IPS DF 4.7 (cell line): Measurements from ENCODE around the gene SCT.
"Not testable (repeated sequence)": the region's sequence is repeated elsewhere in the genome, so short reads cannot be mapped to it uniquely, and the experiment has no call there.

Experiments
- DNase-seq: peaks from one replicate; pipeline ENCODE4 v3.0.0-alpha.2; 2013; ENCODE audit warnings: low spot score; ENCODE audit errors: extremely low read depth

Gene SCT, protein sequence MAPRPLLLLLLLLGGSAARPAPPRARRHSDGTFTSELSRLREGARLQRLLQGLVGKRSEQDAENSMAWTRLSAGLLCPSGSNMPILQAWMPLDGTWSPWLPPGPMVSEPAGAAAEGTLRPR

DNA sequence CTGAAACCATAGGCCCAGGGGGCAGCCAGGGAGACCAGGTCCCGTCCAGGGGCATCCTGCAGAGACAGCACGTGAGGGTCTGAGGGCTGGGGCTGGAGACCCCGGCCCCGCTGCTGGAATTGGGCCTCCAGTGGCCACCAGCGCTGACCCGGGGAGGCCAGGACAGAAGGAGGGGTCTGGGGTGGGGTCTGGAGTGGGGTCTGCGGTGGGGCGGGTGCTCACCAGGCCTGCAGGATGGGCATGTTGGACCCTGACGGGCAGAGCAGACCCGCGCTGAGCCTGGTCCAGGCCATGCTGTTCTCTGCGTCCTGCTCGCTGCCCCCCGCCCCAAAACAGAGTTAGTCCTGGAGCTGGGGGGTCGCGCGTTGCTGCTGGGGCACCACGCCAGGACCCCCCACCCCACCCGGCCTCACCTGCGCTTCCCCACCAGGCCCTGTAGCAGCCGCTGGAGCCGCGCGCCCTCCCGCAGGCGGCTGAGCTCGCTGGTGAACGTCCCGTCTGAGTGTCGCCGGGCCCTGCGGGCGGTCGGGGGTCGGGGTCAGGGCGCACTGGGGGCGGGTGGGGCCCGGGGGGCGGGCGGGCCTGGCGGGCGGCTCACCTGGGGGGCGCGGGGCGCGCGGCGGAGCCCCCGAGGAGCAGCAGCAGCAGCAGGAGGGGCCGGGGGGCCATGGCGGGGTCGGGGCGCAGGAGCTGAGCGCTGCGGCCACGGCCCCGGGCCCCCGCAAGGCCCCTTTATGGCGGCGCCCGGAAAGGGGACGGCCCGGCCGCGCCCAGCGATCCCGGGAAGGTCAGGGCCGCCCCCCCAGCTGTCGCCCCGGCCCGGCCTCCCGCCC lies at the start of gene SCT:
SCT (minus strand) TSS at position 707 of the 833 bp plus-strand sequence; CDS start at position 669, 38 bp downstream.
- no peak for DNase-seq

DNA sequence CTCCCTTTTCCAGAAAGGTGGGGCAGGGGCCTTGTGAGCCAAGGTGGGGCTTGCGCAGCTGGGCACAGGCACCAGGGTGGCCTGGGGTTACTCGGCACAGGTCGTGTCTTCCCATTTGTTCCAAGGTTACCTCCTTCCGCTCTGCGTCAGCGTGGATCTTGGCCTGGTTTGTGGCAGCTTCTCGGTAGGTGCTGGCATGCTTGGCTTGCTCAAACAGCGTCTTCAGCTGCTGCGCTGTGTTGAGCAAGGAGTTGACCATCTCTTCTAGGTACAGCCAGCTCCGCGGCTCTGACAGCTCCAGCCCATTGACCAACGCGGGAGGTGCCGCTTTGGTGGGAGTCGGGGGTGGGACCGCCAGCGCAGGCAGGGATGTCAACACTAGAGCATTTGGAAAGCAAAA lies 47.4 kb upstream of the SCT start:
- DNase-seq: no peak

DNA sequence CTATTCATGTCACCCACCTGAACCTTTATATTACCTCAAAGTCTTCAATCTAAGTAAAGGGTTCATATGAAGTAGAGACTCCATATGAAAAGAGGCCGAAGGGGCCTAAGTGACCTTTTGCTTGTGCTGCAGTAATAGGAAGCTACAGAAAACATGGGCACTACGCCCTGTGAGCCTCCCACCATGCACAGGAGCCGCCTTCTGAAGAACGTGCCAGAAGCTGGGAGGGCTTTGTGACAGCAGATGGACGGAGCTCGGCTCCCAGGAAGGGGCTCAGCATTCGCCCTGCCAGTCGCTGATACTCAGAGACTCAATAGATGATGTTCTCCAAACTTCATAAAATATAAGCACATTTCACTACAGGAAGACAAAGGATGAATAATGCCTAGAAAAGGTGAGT lies 46.9 kb upstream of the SCT start:
- DNase-seq: no peak

GRCh38 chr11:665704-666281 lies 38.8 kb upstream of the SCT start:
- DNase-seq: no peak

DNA sequence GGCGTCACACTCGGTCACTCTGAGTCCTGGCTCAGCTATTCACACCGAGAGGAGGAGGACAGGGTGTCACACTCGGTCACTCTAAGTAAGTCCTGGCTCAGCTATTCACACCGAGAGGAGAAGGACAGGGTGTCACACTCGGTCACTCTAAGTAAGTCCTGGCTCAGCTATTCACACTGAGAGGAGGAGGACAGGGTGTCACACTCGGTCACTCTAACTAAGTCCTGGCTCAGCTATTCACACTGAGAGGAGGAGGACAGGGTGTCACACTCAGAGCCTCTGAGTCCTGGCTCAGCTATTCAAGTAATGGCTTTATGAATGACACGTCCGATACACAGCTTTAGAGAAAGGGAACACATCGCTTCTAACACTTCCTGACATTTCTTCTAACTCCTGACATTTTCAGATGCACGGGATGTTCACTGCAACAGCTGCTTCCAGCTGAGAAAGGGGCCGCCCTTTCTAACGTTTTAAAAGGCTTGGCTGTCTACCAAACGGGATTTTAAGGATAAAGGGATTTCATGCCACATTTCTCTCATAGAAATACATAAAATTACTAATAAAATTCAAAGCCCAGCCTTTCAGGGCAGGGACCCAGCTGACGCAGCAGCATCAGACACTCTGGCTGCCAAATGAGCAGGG lies 38.2 kb upstream of the SCT start:
- DNase-seq: no peak

GRCh38 chr11:662689-663274 lies 35.8 kb upstream of the SCT start:
- DNase-seq: no peak

DNA sequence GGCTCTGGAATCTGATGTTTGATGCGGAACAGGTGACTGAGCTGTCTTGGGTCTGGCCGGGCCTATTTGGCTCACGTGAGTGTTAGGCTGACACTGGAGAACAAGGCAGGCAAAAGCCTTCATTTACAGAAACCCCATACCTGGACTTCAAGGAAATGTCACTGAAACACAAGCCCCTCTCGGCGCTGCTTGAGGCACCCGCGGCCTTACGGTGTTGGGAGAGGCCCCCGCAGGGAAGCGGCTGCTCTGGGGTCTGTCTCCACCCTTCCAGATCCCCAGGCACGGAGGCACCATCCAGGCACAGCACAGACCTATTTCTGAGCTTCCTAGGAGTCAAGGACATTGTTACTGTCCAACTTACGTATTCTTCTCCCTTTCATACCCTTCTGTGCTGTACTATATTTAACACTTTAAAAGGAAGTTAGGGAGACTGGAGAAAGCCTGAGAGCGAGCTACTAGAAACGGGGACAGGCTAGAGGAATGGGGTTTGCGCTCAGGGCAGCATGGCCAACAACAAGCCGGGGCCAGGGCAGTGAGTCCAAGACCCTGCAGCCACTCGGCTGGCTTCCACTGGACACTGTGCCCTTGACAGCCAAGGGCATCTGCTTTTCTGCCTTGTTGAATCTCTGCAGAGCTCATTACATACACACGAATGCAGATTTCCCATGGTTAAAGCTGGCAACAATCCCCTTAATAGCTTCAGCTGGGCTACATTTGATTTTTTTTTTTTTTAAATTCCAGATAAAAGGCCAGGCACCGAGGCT lies 33.9 kb upstream of the SCT start:
- DNase-seq: no peak

DNA sequence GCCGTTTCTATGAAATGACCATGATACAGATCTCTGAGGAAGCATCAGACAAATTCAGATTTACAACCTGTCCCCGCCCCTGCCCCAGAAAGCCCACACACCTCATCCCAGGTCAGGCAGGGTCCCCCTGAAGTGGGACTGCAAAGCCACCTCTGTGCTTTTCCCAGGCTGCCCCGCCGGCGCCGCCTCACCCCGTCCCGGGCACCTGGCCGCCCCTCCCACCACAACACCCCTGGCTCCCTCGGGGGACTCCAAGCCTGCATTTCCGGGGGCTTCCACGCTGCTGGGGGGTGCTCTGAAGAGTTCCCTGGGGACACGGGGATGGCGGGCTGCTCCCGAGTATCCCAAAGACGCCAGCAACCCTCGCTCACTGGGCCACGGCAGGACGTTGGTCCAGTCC lies 33.3 kb upstream of the SCT start:
- no peak for DNase-seq

GRCh38 chr11:659532-660085 lies 32.6 kb upstream of the SCT start:
- no peak for DNase-seq

GRCh38 chr11:657691-658126 lies 30.7 kb upstream of the SCT start:
- no peak for DNase-seq

DNA sequence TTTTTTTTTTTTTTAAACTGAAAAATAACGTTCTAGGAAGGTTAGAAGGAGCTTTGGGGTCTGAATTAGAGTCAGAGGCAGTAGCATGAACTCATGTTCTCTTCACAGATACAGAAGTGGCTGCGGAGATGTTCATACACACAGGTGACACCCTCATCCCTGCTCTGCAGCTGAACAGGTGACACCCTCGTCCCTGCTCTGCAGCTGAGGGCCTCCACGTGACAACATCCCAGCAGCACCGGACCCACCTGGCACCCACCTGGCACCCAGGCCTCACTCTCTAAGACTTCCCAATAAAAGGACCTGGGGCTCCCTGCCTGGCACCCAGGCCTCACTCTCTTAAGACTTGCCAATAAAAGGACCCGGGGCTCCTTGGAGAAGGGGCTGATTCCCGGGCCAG lies 29.9 kb upstream of the SCT start:
- no peak for DNase-seq

DNA sequence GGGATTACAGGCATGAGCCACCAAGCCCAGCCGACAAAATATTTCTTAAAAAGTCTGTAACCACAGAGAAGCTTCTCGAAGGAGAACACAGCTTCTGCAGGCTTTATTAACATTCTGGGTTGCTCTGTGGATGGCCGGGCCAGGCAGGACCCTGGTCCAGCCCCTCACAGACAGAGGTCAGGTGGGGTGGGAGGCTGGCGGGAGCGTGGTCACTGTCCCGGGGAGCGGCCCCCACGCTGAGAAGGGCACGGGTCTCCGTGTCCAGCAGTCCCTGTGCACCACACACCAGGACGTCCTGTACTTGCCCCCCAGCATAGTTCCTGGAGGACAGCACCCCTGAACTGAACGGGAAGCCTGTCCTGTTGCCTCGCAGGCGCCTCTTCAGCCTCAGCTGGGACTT lies 29.4 kb upstream of the SCT start:
- no peak for DNase-seq

GRCh38 chr11:655036-655726 lies 28.2 kb upstream of the SCT start:
- no peak for DNase-seq

DNA sequence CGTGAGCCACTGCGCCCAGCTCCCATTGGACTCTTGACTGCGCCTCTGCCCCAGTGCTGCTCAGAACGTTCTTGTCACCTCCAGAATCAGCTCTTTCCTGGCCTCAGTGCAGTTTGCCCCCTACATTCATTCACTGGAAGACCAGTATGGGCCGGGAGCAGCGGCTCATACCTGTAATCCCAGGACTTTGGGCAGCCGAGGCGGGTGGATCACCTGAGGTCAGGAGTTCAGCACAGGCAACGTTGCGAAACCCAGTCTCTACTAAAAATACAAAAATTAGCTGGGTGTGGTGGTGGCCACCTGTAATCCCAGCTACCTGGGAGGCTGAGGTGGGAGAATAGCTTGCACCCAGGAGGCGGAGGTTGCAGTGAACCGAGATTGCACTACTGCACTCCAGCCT lies 27.5 kb upstream of the SCT start:
- not testable (repeated sequence) for DNase-seq

DNA sequence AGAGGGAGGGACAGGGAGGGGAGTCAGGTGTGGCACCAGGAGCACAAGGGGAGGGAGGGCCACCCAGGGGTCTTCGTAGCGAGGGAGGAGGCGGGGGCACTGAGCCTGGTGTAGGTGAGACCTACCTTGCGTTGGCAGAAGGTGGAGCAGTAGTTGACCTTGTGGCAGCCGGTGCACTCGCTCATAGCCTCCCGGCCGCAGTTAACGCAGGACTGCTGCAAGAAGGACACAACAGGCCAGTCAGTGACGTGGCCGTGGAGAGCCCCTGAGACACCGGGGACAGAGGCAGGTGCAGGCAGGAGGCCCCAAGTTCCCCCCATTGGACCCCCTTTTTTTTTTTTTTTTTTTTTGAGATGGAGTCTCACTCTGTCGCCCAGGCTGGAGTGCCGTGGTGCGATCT lies 26.9 kb upstream of the SCT start:
- no peak for DNase-seq

GRCh38 chr11:653136-653535 lies 26.2 kb upstream of the SCT start:
- DNase-seq: not testable (repeated sequence)

- DNase-seq: no peak
Measured at GRCh38 chr11:650482-650881, 23.5 kb upstream of the SCT start.

- DNase-seq: not testable (repeated sequence)
Measured at GRCh38 chr11:647672-648158, 20.7 kb upstream of the SCT start.

- no peak for DNase-seq
Measured at GRCh38 chr11:646214-646613, 19.2 kb upstream of the SCT start.

DNA sequence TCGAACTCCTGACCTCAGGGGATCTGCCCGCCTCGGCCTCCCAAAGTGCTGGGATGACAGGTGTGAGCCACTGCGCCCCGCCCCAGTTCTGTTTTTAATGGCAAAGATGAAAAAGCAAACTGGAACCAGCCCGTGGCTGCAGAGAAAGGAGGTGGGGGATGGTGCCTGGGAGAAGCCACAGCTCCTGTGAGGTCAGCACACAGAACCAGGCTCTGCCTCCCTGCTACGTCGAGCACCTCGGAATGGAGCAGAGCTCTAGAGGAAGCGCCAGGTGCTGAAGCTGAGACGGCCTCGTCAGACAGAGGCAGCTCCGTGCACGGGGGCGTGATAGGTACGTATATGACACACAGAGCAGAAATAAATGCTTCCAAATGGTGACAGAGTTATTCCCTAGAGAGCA lies 18.6 kb upstream of the SCT start:
- no peak for DNase-seq
